ENCODE results near the gene SCRN1. TPM values are rescaled to one million over a fixed set of nuclear protein-coding genes. Genes with fewer than 3 reads are reported as not detected.

SCRN1 gene
- total and polyA plus RNA-seq, 2 of the 13 experiments (the other 11 are each of a cell fraction or from before 2014, with no cell fraction given) = 43.2 to 49.8 TPM

GRCh38 chr7:30028216-30028748 lies 38.7 kb upstream of the SCRN1 start, which contains the start of gene PLEKHA8 (continued):
- TF ChIP-seq SNAPC4 (CRISPR knock-in tag; IDR thresholded peaks at IDR 0.05) (peak; percentile 46; the same call in 1 of the 2 replicates), FOXA3 (CRISPR knock-in tag; IDR thresholded peaks at IDR 0.05) (peak; percentile 46; the same call in 1 of the 2 replicates), FOXA1 (IDR thresholded peaks at IDR 0.05) (no peak), FOXA1 (CRISPR knock-in tag; IDR thresholded peaks at IDR 0.05) (0 out of 2 replicates have a peak, but pooled peaks have one; percentile 2), ZNF740 (CRISPR knock-in tag; IDR thresholded peaks at IDR 0.05) (no peak), MEIS1 (CRISPR knock-in tag; IDR thresholded peaks at IDR 0.05; ENCODE audit: borderline replicate concordance) (peak; percentile 65; the same call in 1 of the 2 replicates), HMGXB3 (CRISPR knock-in tag; IDR thresholded peaks at IDR 0.05; ENCODE audit: borderline replicate concordance) (peak; percentile 35; the same call in 1 of the 2 replicates), NFYC (CRISPR knock-in tag; IDR thresholded peaks at IDR 0.05) (peak; percentile 60), CREB3 (CRISPR knock-in tag; IDR thresholded peaks at IDR 0.05) (0 out of 2 replicates have a peak, but pooled peaks have one; percentile 49), MYNN (CRISPR knock-in tag; IDR thresholded peaks at IDR 0.05; ENCODE audit: low read depth) (peak; percentile 78; the same call in 1 of the 2 replicates), NKX3-1 (CRISPR knock-in tag; IDR thresholded peaks at IDR 0.05) (no peak), MAX (IDR thresholded peaks at IDR 0.05) (peak; percentile 66), ZNF276 (CRISPR knock-in tag; IDR thresholded peaks at IDR 0.05; ENCODE audit: low read depth) (no peak), ZBTB3 (CRISPR knock-in tag; IDR thresholded peaks at IDR 0.05; ENCODE audit: borderline replicate concordance, low read depth) (peak; percentile 74; the same call in 1 of the 2 replicates), THYN1 (CRISPR knock-in tag; IDR thresholded peaks at IDR 0.05; ENCODE audit: borderline replicate concordance, low read depth) (no peak), GTF2F1 (IDR thresholded peaks at IDR 0.05; ENCODE audit: low read length) (no peak)

Data from HepG2 (cell line).